ENCODE data around the gene TRHDE.

Gene TRHDE

DNA sequence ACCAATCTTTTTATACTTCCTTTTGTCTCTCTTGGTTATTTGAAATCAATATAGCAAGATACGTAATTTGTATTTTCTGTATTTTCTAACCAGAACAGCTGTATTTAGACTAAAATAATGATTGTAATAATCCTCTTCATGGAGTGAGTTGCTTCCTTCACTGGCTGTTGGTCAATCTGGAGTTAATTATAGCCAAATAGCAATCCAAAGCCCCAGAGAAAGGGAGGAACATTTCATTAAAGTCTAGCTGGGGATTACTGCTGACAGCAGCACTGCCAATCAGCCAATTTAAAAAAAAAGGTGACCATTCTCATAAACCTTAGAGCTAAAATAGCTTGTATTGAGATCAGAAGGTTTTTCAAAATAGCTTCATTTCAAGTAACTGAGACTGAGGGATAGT is 118.0 kb downstream of the TRHDE start:
- TF ChIP-seq SPI1 (IDR thresholded peaks at IDR 0.05; ENCODE audit: borderline replicate concordance, low read depth) (no peak), POLR2AphosphoS5 (IDR thresholded peaks at IDR 0.05; ENCODE audit: low read depth) (no peak), GABPA (IDR thresholded peaks at IDR 0.05; ENCODE audit: low read depth) (no peak)
- TF ChIP-seq, protein P1, sequence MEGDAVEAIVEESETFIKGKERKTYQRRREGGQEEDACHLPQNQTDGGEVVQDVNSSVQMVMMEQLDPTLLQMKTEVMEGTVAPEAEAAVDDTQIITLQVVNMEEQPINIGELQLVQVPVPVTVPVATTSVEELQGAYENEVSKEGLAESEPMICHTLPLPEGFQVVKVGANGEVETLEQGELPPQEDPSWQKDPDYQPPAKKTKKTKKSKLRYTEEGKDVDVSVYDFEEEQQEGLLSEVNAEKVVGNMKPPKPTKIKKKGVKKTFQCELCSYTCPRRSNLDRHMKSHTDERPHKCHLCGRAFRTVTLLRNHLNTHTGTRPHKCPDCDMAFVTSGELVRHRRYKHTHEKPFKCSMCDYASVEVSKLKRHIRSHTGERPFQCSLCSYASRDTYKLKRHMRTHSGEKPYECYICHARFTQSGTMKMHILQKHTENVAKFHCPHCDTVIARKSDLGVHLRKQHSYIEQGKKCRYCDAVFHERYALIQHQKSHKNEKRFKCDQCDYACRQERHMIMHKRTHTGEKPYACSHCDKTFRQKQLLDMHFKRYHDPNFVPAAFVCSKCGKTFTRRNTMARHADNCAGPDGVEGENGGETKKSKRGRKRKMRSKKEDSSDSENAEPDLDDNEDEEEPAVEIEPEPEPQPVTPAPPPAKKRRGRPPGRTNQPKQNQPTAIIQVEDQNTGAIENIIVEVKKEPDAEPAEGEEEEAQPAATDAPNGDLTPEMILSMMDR (IDR thresholded peaks at IDR 0.05; ENCODE audit: insufficient read depth, low read length): no peak
- TF ChIP-seq, protein P2, sequence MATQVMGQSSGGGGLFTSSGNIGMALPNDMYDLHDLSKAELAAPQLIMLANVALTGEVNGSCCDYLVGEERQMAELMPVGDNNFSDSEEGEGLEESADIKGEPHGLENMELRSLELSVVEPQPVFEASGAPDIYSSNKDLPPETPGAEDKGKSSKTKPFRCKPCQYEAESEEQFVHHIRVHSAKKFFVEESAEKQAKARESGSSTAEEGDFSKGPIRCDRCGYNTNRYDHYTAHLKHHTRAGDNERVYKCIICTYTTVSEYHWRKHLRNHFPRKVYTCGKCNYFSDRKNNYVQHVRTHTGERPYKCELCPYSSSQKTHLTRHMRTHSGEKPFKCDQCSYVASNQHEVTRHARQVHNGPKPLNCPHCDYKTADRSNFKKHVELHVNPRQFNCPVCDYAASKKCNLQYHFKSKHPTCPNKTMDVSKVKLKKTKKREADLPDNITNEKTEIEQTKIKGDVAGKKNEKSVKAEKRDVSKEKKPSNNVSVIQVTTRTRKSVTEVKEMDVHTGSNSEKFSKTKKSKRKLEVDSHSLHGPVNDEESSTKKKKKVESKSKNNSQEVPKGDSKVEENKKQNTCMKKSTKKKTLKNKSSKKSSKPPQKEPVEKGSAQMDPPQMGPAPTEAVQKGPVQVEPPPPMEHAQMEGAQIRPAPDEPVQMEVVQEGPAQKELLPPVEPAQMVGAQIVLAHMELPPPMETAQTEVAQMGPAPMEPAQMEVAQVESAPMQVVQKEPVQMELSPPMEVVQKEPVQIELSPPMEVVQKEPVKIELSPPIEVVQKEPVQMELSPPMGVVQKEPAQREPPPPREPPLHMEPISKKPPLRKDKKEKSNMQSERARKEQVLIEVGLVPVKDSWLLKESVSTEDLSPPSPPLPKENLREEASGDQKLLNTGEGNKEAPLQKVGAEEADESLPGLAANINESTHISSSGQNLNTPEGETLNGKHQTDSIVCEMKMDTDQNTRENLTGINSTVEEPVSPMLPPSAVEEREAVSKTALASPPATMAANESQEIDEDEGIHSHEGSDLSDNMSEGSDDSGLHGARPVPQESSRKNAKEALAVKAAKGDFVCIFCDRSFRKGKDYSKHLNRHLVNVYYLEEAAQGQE (IDR thresholded peaks at IDR 0.05; ENCODE audit: insufficient replicate concordance, low read depth): no peak

DNA sequence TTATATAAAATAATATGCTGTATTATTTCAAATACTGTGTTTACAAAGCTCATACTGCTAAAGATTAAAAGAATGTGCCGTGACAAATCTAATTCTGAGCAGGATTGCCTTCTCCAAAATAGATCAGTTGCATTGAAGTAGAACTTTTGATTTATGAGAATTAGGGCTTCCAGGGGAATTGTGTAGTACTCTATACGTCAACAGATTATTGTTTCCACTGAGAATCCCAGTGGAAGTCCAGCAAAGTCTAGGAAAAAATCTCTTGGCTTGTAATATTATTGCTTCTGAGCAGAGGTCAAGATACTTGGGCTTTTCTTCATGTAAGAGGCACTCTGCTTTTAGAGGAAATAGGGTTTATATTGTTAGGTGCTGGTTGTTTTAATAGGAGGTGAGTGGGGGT is 133.9 kb downstream of the TRHDE start:
- TF ChIP-seq GABPA (IDR thresholded peaks at IDR 0.05; ENCODE audit: low read depth) (no peak), POLR2AphosphoS5 (IDR thresholded peaks at IDR 0.05; ENCODE audit: low read depth) (no peak)
- TF ChIP-seq, protein P1 (IDR thresholded peaks at IDR 0.05; ENCODE audit: insufficient read depth, low read length): no peak
- no peak overlapping the region for H3K27ac ChIP-seq (replicated peaks)
- no peaks in the 10 kb centered on the region for H3K27me3 ChIP-seq (ENCODE audit: insufficient read depth, poor library complexity, severe bottlenecking)
- DNase-seq (ENCODE audit: low read depth in 1 of 2, low spot score in 1 of 2): no peak
- no peak overlapping the region for H3K4me3 ChIP-seq (replicated peaks; ENCODE audit: insufficient read depth, low read length)

More for the DNA sequence above, 118.0 kb downstream of the TRHDE start:
- DNase-seq (ENCODE audit: low read depth in 1 of 2, low spot score in 1 of 2): no peak
- H3K27me3 ChIP-seq (ENCODE audit: insufficient read depth, poor library complexity, severe bottlenecking): no peaks in the 10 kb centered on the region
- H3K27ac ChIP-seq (replicated peaks): no peak overlapping the region
- H3K4me3 ChIP-seq (replicated peaks; ENCODE audit: insufficient read depth, low read length): no peak overlapping the region

DNA sequence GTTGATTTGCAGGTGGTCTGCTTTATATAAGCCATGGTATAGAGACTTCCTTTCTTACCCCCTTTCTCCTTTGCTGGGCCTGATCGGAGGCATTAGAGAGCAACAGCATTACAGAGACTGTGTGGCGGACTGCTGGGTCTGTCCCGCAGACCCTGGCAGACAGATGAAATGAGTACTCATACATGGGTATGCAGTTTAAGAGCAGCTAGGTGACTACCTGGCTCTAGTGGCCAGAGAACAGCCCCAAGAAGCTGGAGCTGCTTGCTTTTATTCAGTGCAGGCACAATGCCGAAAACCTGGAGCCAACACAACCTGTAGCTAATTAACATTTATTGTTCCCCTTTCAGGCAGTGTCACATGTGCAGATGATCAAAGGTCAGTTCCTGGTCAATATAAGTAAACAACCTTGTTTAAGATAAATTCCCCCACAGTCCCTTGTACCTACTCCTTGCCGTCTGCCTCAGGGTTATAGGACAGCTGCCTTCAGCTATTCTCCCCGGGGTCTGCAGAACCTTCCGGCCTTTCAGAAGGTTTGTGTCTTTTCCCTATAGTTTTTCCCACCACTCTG is 160.0 kb downstream of the TRHDE start:
- H3K27me3 ChIP-seq (ENCODE audit: insufficient read depth, poor library complexity, severe bottlenecking): no peaks in the 10 kb centered on the region
- no peak overlapping the region for H3K27ac ChIP-seq (replicated peaks)
- H3K4me3 ChIP-seq (replicated peaks; ENCODE audit: insufficient read depth, low read length): no peak overlapping the region
- DNase-seq (ENCODE audit: low read depth in 1 of 2, low spot score in 1 of 2): no peak
- TF ChIP-seq POLR2AphosphoS5 (IDR thresholded peaks at IDR 0.05; ENCODE audit: low read depth): no peak
- no peak for TF ChIP-seq SPI1 (IDR thresholded peaks at IDR 0.05; ENCODE audit: borderline replicate concordance, low read depth)
- no peak for TF ChIP-seq GABPA (IDR thresholded peaks at IDR 0.05; ENCODE audit: low read depth)
- TF ChIP-seq, protein P2 (IDR thresholded peaks at IDR 0.05; ENCODE audit: insufficient replicate concordance, low read depth): no peak
- TF ChIP-seq, protein P1 (IDR thresholded peaks at IDR 0.05; ENCODE audit: insufficient read depth, low read length): no peak

DNA sequence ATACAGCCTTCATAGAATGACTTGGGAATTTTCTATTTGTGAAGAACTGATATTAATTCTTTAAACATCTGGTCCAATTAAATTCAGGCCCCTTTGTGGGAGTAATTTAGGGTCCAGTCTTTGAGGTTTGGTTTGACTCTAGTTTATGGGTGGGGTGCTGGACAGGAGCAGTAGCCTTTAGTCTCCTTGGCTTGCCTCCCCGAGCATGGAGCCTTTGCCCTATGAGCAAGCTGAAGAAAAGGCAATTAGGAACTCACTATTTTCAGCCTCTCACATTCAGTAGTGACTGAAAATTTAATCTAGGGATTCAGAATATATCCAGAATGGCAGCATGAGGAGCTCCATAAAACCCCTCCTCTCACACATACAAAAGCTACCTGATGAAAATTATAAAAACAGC is 161.1 kb downstream of the TRHDE start:
- H3K4me3 ChIP-seq (replicated peaks; ENCODE audit: insufficient read depth, low read length): no peak overlapping the region
- no peak for DNase-seq (ENCODE audit: low read depth in 1 of 2, low spot score in 1 of 2)
- no peaks in the 10 kb centered on the region for H3K27me3 ChIP-seq (ENCODE audit: insufficient read depth, poor library complexity, severe bottlenecking)
- no peak for TF ChIP-seq GABPA (IDR thresholded peaks at IDR 0.05; ENCODE audit: low read depth)
- no peak for TF ChIP-seq SPI1 (IDR thresholded peaks at IDR 0.05; ENCODE audit: borderline replicate concordance, low read depth)
- TF ChIP-seq POLR2AphosphoS5 (IDR thresholded peaks at IDR 0.05; ENCODE audit: low read depth): no peak
- TF ChIP-seq, protein P1 (IDR thresholded peaks at IDR 0.05; ENCODE audit: insufficient read depth, low read length): no peak
- TF ChIP-seq, protein P2 (IDR thresholded peaks at IDR 0.05; ENCODE audit: insufficient replicate concordance, low read depth): no peak
- H3K27ac ChIP-seq (replicated peaks): no peak overlapping the region

Measured in HL-60 (cell line).